Measurements from ENCODE around the gene PCED1A.

DNA sequence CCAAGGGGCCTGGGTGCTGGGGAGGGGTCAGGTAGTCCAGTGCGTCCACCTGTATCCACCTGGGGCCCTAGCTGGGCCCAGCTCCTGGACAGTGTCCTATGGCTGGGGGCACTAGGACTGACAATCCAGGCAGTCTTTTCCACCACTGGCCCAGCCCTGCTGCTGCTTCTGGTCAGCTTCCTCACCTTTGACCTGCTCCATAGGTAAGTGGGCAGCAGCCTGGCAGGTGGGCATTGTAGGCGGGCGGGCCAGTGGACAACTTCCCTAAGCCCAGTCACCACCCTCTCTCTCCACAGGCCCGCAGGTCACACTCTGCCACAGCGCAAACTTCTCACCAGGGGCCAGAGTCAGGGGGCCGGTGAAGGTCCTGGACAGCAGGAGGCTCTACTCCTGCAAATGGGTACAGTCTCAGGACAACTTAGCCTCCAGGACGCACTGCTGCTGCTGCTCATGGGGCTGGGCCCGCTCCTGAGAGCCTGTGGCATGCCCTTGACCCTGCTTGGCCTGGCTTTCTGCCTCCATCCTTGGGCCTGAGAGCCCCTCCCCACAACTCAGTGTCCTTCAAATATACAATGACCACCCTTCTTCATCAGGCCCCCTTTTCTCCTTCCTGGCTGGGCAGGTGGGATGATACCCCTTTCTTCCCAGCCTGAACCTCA lies 25.1 kb downstream of the PCED1A start:
- no peak for TF ChIP-seq POLR2A (IDR thresholded peaks at IDR 0.05; ENCODE audit: low read length)
- TF ChIP-seq GATA1 (IDR thresholded peaks at IDR 0.05; ENCODE audit: low read depth, low read length): no peak
